ENCODE results near the gene NDUFB6. TPM values are rescaled to one million over a fixed set of nuclear protein-coding genes. Genes with fewer than 3 reads are reported as not detected.

Gene NDUFB6
- total and polyA plus RNA-seq, 10 of the 15 experiments (the other 5 are each of a cell fraction or from before 2014, with no cell fraction given) = 26.3 to 269 (median 61.4) TPM

DNA sequence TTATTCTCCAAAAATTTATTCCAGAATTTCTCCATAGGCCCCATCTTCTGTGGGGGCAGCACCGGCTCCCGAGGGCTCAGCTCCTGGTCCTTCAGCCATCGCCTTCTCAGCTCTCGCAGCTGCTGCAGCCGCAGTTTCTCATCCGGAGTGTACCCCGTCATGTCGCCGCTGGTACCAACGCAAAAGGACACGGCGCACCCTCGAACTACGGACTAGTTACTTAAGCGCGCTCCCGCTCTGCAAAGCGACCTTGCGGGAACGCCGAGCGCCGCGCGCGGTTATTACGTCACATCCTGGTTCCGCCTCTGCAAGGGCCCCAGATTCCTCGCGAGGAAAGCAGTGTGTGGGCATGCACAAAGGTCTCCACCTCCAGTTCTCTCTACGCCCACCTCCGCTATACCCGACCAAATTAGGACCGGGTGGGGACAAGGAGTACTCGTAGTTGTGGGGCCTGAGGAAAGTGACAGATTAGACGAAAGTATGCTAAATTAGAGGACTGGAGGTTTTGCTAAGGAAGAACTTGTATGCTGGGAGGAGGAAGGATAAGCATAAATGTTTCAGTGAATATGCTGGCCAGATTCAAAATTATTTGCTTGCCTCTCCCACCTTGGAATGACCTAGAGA is at the start of gene NDUFB6 (continued):
- TF ChIP-seq POU2F2 (IDR thresholded peaks at IDR 0.05; ENCODE audit: borderline replicate concordance, low read depth, low read length) (no peak), SIX5 (IDR thresholded peaks at IDR 0.05; ENCODE audit: low read depth, low read length, severe bottlenecking) (peak; percentile 60), LARP7 (IDR thresholded peaks at IDR 0.05) (no peak), ASH2L (IDR thresholded peaks at IDR 0.05; ENCODE audit: borderline replicate concordance, low read depth) (0 out of 2 replicates have a peak, but pooled peaks have one; percentile 31), FOS (IDR thresholded peaks at IDR 0.05; ENCODE audit: borderline replicate concordance, extremely low read depth, insufficient read length) (no peak), RAD51 (IDR thresholded peaks at IDR 0.05) (peak; percentile 41; the same call in 1 of the 2 replicates), ATF7 (IDR thresholded peaks at IDR 0.05; ENCODE audit: low read depth) (peak; percentile 96), IKZF1 (conservative IDR thresholded peaks at IDR 0.05) (peak; percentile 79), MXI1 (IDR thresholded peaks at IDR 0.05; ENCODE audit: low read depth, low read length) (peak; percentile 89), ETV6 (conservative IDR thresholded peaks at IDR 0.05 in 1 of 2, IDR thresholded peaks at IDR 0.05 in 1 of 2; ENCODE audit: borderline replicate concordance in 1 of 2, low read depth in 1 of 2) (no peak), CBX3 (IDR thresholded peaks at IDR 0.05; ENCODE audit: borderline replicate concordance, low read depth) (no peak), RCOR1 (conservative IDR thresholded peaks at IDR 0.05; ENCODE audit: low read depth, low read length) (peak; percentile 74; the same call in 1 of the 2 replicates), TCF12 (IDR thresholded peaks at IDR 0.05; ENCODE audit: low read depth, low read length) (no peak), RFX5 (IDR thresholded peaks at IDR 0.05; ENCODE audit: low read depth, low read length) (0 out of 2 replicates have a peak, but pooled peaks have one; percentile 57), CREB1 (IDR thresholded peaks at IDR 0.05; ENCODE audit: low read depth) (peak; percentile 99), TBL1XR1 (IDR thresholded peaks at IDR 0.05; ENCODE audit: low read depth, low read length) (0 out of 2 replicates have a peak, but pooled peaks have one; percentile 48), BRCA1 (IDR thresholded peaks at IDR 0.05; ENCODE audit: low read depth, low read length) (no peak; the same call in 1 of the 2 replicates), MYB (IDR thresholded peaks at IDR 0.05; ENCODE audit: borderline replicate concordance, low read depth, low read length) (no peak), MTA2 (IDR thresholded peaks at IDR 0.05; ENCODE audit: low read depth) (no peak)
- TF ChIP-seq, protein P1, sequence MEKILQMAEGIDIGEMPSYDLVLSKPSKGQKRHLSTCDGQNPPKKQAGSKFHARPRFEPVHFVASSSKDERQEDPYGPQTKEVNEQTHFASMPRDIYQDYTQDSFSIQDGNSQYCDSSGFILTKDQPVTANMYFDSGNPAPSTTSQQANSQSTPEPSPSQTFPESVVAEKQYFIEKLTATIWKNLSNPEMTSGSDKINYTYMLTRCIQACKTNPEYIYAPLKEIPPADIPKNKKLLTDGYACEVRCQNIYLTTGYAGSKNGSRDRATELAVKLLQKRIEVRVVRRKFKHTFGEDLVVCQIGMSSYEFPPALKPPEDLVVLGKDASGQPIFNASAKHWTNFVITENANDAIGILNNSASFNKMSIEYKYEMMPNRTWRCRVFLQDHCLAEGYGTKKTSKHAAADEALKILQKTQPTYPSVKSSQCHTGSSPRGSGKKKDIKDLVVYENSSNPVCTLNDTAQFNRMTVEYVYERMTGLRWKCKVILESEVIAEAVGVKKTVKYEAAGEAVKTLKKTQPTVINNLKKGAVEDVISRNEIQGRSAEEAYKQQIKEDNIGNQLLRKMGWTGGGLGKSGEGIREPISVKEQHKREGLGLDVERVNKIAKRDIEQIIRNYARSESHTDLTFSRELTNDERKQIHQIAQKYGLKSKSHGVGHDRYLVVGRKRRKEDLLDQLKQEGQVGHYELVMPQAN (conservative IDR thresholded peaks at IDR 0.05) = no peak
- TF ChIP-seq, protein P2, sequence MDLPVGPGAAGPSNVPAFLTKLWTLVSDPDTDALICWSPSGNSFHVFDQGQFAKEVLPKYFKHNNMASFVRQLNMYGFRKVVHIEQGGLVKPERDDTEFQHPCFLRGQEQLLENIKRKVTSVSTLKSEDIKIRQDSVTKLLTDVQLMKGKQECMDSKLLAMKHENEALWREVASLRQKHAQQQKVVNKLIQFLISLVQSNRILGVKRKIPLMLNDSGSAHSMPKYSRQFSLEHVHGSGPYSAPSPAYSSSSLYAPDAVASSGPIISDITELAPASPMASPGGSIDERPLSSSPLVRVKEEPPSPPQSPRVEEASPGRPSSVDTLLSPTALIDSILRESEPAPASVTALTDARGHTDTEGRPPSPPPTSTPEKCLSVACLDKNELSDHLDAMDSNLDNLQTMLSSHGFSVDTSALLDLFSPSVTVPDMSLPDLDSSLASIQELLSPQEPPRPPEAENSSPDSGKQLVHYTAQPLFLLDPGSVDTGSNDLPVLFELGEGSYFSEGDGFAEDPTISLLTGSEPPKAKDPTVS (IDR thresholded peaks at IDR 0.05; ENCODE audit: low read depth, low read length) = no peak
- TF ChIP-seq, protein P3, sequence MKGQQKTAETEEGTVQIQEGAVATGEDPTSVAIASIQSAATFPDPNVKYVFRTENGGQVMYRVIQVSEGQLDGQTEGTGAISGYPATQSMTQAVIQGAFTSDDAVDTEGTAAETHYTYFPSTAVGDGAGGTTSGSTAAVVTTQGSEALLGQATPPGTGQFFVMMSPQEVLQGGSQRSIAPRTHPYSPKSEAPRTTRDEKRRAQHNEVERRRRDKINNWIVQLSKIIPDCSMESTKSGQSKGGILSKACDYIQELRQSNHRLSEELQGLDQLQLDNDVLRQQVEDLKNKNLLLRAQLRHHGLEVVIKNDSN (IDR thresholded peaks at IDR 0.05; ENCODE audit: borderline replicate concordance, extremely low read length, insufficient read depth, low read depth, low read length) = no peak
- TF ChIP-seq, protein P4, sequence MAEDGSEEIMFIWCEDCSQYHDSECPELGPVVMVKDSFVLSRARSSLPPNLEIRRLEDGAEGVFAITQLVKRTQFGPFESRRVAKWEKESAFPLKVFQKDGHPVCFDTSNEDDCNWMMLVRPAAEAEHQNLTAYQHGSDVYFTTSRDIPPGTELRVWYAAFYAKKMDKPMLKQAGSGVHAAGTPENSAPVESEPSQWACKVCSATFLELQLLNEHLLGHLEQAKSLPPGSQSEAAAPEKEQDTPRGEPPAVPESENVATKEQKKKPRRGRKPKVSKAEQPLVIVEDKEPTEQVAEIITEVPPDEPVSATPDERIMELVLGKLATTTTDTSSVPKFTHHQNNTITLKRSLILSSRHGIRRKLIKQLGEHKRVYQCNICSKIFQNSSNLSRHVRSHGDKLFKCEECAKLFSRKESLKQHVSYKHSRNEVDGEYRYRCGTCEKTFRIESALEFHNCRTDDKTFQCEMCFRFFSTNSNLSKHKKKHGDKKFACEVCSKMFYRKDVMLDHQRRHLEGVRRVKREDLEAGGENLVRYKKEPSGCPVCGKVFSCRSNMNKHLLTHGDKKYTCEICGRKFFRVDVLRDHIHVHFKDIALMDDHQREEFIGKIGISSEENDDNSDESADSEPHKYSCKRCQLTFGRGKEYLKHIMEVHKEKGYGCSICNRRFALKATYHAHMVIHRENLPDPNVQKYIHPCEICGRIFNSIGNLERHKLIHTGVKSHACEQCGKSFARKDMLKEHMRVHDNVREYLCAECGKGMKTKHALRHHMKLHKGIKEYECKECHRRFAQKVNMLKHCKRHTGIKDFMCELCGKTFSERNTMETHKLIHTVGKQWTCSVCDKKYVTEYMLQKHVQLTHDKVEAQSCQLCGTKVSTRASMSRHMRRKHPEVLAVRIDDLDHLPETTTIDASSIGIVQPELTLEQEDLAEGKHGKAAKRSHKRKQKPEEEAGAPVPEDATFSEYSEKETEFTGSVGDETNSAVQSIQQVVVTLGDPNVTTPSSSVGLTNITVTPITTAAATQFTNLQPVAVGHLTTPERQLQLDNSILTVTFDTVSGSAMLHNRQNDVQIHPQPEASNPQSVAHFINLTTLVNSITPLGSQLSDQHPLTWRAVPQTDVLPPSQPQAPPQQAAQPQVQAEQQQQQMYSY (CRISPR knock-in tag; IDR thresholded peaks at IDR 0.05) = no peak

Measured in GM12878 (cell line).